ENCODE results near the gene TXK. TPM values are rescaled to one million over a fixed set of nuclear protein-coding genes. Genes with fewer than 3 reads are reported as not detected.

TXK gene
- polyA plus RNA-seq, 1 of the 3 experiments (the other 2 are of a cell fraction) = 0.61 TPM

GRCh38 chr4:48152259-48152658 is 18.2 kb upstream of the TXK start:
- POLR2A ChIA-PET = no interaction called here

GRCh38 chr4:48149827-48150370 is 15.8 kb upstream of the TXK start:
- Histone ChIP-seq H3K36me3 (replicated peaks in 1 of 2; ENCODE audit: control insufficient read depth in 1 of 2, insufficient read depth in 2 of 2, low read length in 1 of 2) (peaks cover 0 to 7% of the 10 kb centered on the region in 2 experiments), H3K9me2 (no peaks in the 10 kb centered on the region), H3K27ac (ENCODE audit: low read depth in 2 of 2, low read length in 1 of 2) (no peak overlapping the region), H3K4me1 (ENCODE audit: control insufficient read depth in 1 of 2, insufficient read depth in 2 of 2, low read depth in 1 of 2, low read length in 1 of 2) (no peaks in the 10 kb centered on the region), H3K4me3 (ENCODE audit: low read depth in 2 of 2, low read length in 1 of 2) (no peak overlapping the region), H3K4me2 (no peak overlapping the region), H3F3A (replicated peaks; ENCODE audit: insufficient read depth) (no peaks in the 10 kb centered on the region), H3K9ac (no peak overlapping the region), H2AFZ (ENCODE audit: low read depth) (no peak overlapping the region), H3K9me3 (no peaks in the 10 kb centered on the region), H3K27me3 (ENCODE audit: insufficient read depth) (no peaks in the 10 kb centered on the region), H4K20me1 (ENCODE audit: insufficient read depth) (no peaks in the 10 kb centered on the region), H3K79me2 (ENCODE audit: insufficient read depth) (no peaks in the 10 kb centered on the region)
- TF ChIP-seq YY1 (IDR thresholded peaks at IDR 0.05; ENCODE audit: low read depth) (no peak), SMC3 (IDR thresholded peaks at IDR 0.05; ENCODE audit: low read depth, low read length) (no peak), MAX (IDR thresholded peaks at IDR 0.05; ENCODE audit: low read depth) (no peak), TCF12 (IDR thresholded peaks at IDR 0.05) (no peak), GABPA (IDR thresholded peaks at IDR 0.05; ENCODE audit: low read depth) (no peak), MXI1 (IDR thresholded peaks at IDR 0.05; ENCODE audit: low read depth, low read length) (no peak), MEF2A (IDR thresholded peaks at IDR 0.05; ENCODE audit: borderline replicate concordance, low read depth) (no peak), EP300 (IDR thresholded peaks at IDR 0.05; ENCODE audit: borderline replicate concordance in 1 of 2, low read depth in 1 of 2, low read length in 1 of 2) (no peak), CHD2 (IDR thresholded peaks at IDR 0.05; ENCODE audit: low read length, partially characterized antibody) (no peak), TAF1 (IDR thresholded peaks at IDR 0.05; ENCODE audit: borderline replicate concordance, low read depth, low read length) (no peak)
- ChIA-PET CTCF (interaction anchor here (1.0 to 1.3 kb wide), 2 partner anchors 10 to 12 kb away, joined by 3 to 5 read pairs; no protein-coding TSS in a partner anchor), POLR2A (no interaction called here)
- WGBS (ENCODE audit: low lambda C conversion rate) = 96% methylated on average over 3 of the region's 3 CpGs
- DNase-seq = no peak

More at GRCh38 chr4:48152259-48152658, 18.2 kb upstream of the TXK start:
- no peak overlapping the region for H2AFZ ChIP-seq (ENCODE audit: low read depth)
- TF ChIP-seq SIN3A (IDR thresholded peaks at IDR 0.05; ENCODE audit: borderline replicate concordance, low read depth, low read length) (no peak), ELF1 (IDR thresholded peaks at IDR 0.05) (no peak), YY1 (IDR thresholded peaks at IDR 0.05; ENCODE audit: low read depth) (no peak), TCF12 (IDR thresholded peaks at IDR 0.05) (no peak), RXRA (IDR thresholded peaks at IDR 0.05; ENCODE audit: borderline replicate concordance, low read depth) (no peak), MAX (IDR thresholded peaks at IDR 0.05; ENCODE audit: low read depth) (no peak), MEF2A (IDR thresholded peaks at IDR 0.05; ENCODE audit: borderline replicate concordance, low read depth) (no peak), NRF1 (IDR thresholded peaks at IDR 0.05; ENCODE audit: low read depth, low read length) (no peak), USF1 (IDR thresholded peaks at IDR 0.05; ENCODE audit: borderline replicate concordance, low read depth) (no peak), SMC3 (IDR thresholded peaks at IDR 0.05; ENCODE audit: low read depth, low read length) (no peak), FOSL2 (IDR thresholded peaks at IDR 0.05; ENCODE audit: borderline replicate concordance, low read depth) (no peak)
- H3F3A ChIP-seq (replicated peaks; ENCODE audit: insufficient read depth) = no peaks in the 10 kb centered on the region
- H3K9me3 ChIP-seq = no peaks in the 10 kb centered on the region
- peaks cover 0 to 13% of the 10 kb centered on the region in 2 experiments for H3K36me3 ChIP-seq (replicated peaks in 1 of 2; ENCODE audit: control insufficient read depth in 1 of 2, insufficient read depth in 2 of 2, low read length in 1 of 2)
- H3K4me3 ChIP-seq (ENCODE audit: low read depth in 2 of 2, low read length in 1 of 2) = no peak overlapping the region
- no peak overlapping the region for H3K27ac ChIP-seq (ENCODE audit: low read depth in 2 of 2, low read length in 1 of 2)
- H3K9me2 ChIP-seq = no peaks in the 10 kb centered on the region
- H3K27me3 ChIP-seq (ENCODE audit: insufficient read depth) = no peaks in the 10 kb centered on the region
- H3K4me1 ChIP-seq (ENCODE audit: control insufficient read depth in 1 of 2, insufficient read depth in 2 of 2, low read depth in 1 of 2, low read length in 1 of 2) = no peaks in the 10 kb centered on the region
- H3K79me2 ChIP-seq (ENCODE audit: insufficient read depth) = no peaks in the 10 kb centered on the region
- DNase-seq = no peak
- no peaks in the 10 kb centered on the region for H4K20me1 ChIP-seq (ENCODE audit: insufficient read depth)
- no peak overlapping the region for H3K9ac ChIP-seq
- 93% methylated on average over 5 of the region's 5 CpGs for WGBS (ENCODE audit: low lambda C conversion rate)
- CTCF ChIA-PET = no interaction called here
- no peak overlapping the region for H3K4me2 ChIP-seq
